Upper lobe of right lung (tissue), 1 donor: Measurements from ENCODE around the gene VDR. TPM values are rescaled to one million over a fixed set of nuclear protein-coding genes. Genes with fewer than 3 reads are reported as not detected.

Source experiments
- ATAC-seq: fragments of 200-7000 bp; cut with Tn5 transposase; one replicate; pipeline ENCODE4 v1.9.1; 2020; ENCODE audit warnings: mild to moderate bottlenecking, moderate library complexity
- DNase-seq: peaks from one replicate; pipeline ENCODE4 v3.0.0-alpha.2; 2020
- H3K27ac ChIP-seq: fragments of 200-600 bp; one replicate; pipeline ENCODE4 v1.8.0; 2022
- H3K27me3 ChIP-seq: fragments of 200-600 bp; one replicate; pipeline ENCODE4 v1.8.0; 2022; ENCODE audit warnings: mild to moderate bottlenecking
- H3K36me3 ChIP-seq: fragments of 200-600 bp; one replicate; pipeline ENCODE4 v1.8.0; 2022
- H3K4me1 ChIP-seq: fragments of 200-600 bp; one replicate; pipeline ENCODE4 v1.8.0; 2022
- H3K4me3 ChIP-seq: fragments of 200-600 bp; one replicate; pipeline ENCODE4 v1.8.0; 2022; ENCODE audit warnings: mild to moderate bottlenecking
- H3K9me3 ChIP-seq: fragments of 200-600 bp; one replicate; pipeline ENCODE4 v1.8.0; 2022
- intact Hi-C: fragments of 100-400 bp; cut with DNase I; formaldehyde crosslinking; loops from one replicate; pipeline ENCODE4 v1.11.0; 2022
- total RNA-seq: library from RNA; stranded (reverse); fragmentation: NEBNext Ultra II Directional; extraction: Animal tissue kit (Norgen Biotek cat#: 25700); gene quantifications from one replicate; pipeline ENCODE4 v1.2.1, GENCODE V29; 2021
- TF ChIP-seq, protein P1 (sequence below): fragments of 200-600 bp; IDR thresholded peaks from one replicate; pipeline ENCODE4 v1.8.0; 2022; ENCODE audit warnings: antibody characterized with exemption
- donor health status: DM: no; HTN: yes; CAD: no; lungs with severe emphysema.

Gene VDR
- total RNA-seq, 1 donor from 2014 or later = 28.7 TPM

DNA sequence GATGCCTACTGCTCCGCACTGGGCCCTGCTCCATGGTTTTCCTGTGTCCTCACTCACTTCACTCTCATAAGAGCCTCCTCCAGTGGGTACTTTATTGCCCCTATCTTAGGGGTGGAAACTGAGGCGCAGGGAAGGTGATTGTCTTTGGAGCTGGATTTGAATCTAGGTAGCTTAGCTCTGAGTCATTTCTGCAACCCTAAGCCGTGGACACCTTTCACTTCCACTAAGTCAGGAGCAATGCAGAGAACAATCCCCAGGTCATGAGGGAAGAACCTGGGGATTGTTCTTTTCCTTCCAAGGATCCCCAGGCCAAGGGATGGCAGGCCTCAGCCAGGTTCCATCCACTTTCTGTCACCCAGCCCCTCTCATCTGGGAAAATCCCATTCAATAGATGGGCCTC lies 20.3 kb downstream of the VDR start:
- TF ChIP-seq, protein P1, sequence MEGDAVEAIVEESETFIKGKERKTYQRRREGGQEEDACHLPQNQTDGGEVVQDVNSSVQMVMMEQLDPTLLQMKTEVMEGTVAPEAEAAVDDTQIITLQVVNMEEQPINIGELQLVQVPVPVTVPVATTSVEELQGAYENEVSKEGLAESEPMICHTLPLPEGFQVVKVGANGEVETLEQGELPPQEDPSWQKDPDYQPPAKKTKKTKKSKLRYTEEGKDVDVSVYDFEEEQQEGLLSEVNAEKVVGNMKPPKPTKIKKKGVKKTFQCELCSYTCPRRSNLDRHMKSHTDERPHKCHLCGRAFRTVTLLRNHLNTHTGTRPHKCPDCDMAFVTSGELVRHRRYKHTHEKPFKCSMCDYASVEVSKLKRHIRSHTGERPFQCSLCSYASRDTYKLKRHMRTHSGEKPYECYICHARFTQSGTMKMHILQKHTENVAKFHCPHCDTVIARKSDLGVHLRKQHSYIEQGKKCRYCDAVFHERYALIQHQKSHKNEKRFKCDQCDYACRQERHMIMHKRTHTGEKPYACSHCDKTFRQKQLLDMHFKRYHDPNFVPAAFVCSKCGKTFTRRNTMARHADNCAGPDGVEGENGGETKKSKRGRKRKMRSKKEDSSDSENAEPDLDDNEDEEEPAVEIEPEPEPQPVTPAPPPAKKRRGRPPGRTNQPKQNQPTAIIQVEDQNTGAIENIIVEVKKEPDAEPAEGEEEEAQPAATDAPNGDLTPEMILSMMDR = no peak
- no peaks in the 10 kb centered on the region for H3K9me3 ChIP-seq
- no peak overlapping the region for H3K27ac ChIP-seq
- H3K4me1 ChIP-seq = peaks cover 22% of the 10 kb centered on the region
- no peak for DNase-seq
- H3K36me3 ChIP-seq = no peaks in the 10 kb centered on the region
- intact Hi-C loops = no loop called here
- ATAC-seq = no peak
- no peak overlapping the region for H3K4me3 ChIP-seq
- no peaks in the 10 kb centered on the region for H3K27me3 ChIP-seq

DNA sequence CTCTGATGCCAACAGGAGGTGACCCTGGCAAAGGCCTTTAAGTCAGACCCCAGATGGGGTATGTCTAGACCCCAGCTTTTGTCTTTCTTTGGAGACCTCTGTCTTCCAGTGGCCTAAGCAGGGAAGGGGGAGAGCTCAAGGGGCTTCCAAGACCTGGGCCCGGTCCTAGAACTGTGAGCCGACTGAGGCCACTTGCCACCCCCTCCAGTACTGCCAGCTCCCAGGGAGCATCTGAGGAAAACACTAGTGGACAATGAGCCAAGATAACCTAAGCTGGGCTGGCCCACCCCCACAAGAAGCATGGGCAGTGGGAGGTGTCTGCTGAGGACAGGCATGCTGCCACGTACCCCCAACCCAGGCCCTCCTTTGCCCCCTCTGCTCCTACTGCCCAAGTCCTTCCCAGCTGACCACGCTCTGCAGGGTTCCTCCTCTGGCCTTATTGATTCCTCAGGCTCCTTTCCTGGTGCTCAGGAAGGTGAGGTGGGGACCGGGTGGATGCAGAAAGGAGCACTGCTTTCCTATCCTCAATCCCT lies 21.1 kb downstream of the VDR start:
- no peak for ATAC-seq
- peaks cover under 1% of the 10 kb centered on the region for H3K36me3 ChIP-seq
- peaks cover 22% of the 10 kb centered on the region for H3K4me1 ChIP-seq
- intact Hi-C loops = no loop called here
- H3K27me3 ChIP-seq = no peaks in the 10 kb centered on the region
- TF ChIP-seq, protein P1 = no peak
- no peak overlapping the region for H3K4me3 ChIP-seq
- no peak for DNase-seq
- H3K27ac ChIP-seq = no peak overlapping the region
- H3K9me3 ChIP-seq = no peaks in the 10 kb centered on the region

DNA sequence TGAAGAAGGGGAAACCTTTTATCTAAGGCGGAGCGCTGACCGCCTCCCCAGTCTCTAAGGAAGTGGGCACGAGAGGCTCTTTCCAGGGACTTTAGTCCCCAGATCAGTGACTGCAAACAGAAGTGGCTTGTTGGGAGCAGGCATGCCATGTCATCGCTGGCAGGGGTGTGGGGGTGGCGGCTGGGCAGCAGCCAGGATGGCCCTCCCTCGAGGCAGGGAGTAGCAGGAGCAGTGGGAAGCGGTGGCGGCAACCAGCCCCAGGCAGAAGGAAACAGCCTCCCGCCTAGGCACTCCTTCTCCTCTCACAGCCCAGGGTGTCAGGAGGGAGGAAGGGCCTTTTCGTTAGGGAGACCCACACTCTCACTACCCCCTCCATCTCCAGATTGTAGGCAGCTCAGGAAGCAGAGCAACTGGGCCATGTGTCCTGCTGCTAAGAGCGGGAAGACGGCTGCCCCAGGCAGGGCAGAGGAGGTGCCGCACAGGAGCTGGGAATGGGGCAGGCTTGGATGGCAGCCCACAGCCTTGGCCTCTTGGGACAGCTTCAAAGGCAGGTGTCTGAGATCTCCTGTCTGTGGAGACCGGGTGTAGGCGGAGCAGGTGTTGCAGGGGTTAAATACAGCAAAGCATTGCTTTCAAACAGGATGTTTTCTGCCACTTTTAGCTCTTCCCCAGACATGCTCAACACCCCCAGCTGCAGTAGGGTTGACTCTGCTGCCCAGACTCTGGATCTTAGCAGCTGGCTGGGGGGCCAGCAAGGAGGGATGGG lies 21.8 kb downstream of the VDR start:
- H3K27ac ChIP-seq = peak overlapping the region; percentile 11
- TF ChIP-seq, protein P1 = no peak
- no peaks in the 10 kb centered on the region for H3K9me3 ChIP-seq
- H3K4me1 ChIP-seq = peaks cover 22% of the 10 kb centered on the region
- peaks cover 8% of the 10 kb centered on the region for H3K36me3 ChIP-seq
- intact Hi-C loops = no loop called here
- H3K4me3 ChIP-seq = no peak overlapping the region
- peak; percentile 87 for DNase-seq
- peak; percentile 82 for ATAC-seq
- H3K27me3 ChIP-seq = no peaks in the 10 kb centered on the region

DNA sequence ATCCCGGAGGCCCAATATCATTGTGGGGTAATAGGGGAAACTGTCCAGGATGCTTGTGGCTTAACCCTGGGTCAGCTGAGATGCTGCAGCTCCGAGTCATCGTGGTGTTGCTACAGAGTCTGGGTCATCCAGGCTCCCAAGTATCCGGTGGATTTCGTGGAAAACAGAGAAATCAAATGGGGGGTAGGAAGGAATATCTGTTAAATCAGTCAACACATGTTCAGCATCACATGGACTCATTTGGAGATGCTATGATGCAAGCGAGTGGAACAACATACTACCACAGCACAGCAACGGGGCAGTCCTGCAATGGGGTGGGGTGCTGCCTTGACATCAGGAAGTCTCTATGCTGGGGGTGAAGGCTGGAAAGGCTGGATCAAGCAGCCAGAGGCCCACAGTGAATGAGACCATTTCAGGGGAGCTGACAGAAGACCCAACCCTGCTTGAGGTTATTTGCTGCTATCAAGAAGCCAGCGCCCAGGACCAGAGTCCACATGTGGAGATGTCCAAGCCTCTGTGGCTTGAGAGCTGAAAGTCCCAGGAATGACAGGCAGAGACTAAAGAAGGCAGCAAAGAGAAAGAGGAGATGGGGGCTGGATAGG lies 22.9 kb downstream of the VDR start:
- ATAC-seq (peak; percentile 73), DNase-seq (no peak)
- H3K4me1 ChIP-seq = peaks cover 22% of the 10 kb centered on the region
- H3K9me3 ChIP-seq = no peaks in the 10 kb centered on the region
- intact Hi-C loops = no loop called here
- TF ChIP-seq, protein P1 = no peak
- no peak overlapping the region for H3K4me3 ChIP-seq
- H3K27ac ChIP-seq = peak overlapping the region; percentile 30
- peaks cover 9% of the 10 kb centered on the region for H3K36me3 ChIP-seq
- H3K27me3 ChIP-seq = no peaks in the 10 kb centered on the region

- Histone ChIP-seq H3K36me3 (peaks cover 9% of the 10 kb centered on the region), H3K27me3 (no peaks in the 10 kb centered on the region), H3K9me3 (no peaks in the 10 kb centered on the region), H3K27ac (no peak overlapping the region), H3K4me1 (peaks cover 22% of the 10 kb centered on the region), H3K4me3 (no peak overlapping the region)
- TF ChIP-seq, protein P1 = no peak
- ATAC-seq = no peak
- no peak for DNase-seq
- intact Hi-C loops = no loop called here
Measured at GRCh38 chr12:47881051-47881450, 23.7 kb downstream of the VDR start.
